HTERT RPE-1 (cell line): ENCODE measurements around the gene SPECC1.

Experiments used
- in situ Hi-C: fragments of 300-500 bp; cut with MboI; formaldehyde crosslinking; loops from 4 replicates; pipeline ENCODE4 v1.14.3; 2020; ENCODE audit warnings: low sequenced_read_pairs

Gene SPECC1

GRCh38 chr17:20202141-20202621 is 193.0 kb downstream of the SPECC1 start:
- in situ Hi-C loops = no loop called here

GRCh38 chr17:20203018-20203417 is 193.9 kb downstream of the SPECC1 start:
- in situ Hi-C loops = no loop called here

GRCh38 chr17:20203761-20204263 is 194.7 kb downstream of the SPECC1 start:
- in situ Hi-C loops = no loop called here

- in situ Hi-C loops = no loop called here
Observed at GRCh38 chr17:20205609-20206008, 196.4 kb downstream of the SPECC1 start.

GRCh38 chr17:20206068-20206467 is 196.9 kb downstream of the SPECC1 start:
- in situ Hi-C loops = no loop called here

- in situ Hi-C loops = no loop called here
Observed at GRCh38 chr17:20206591-20206990, 197.4 kb downstream of the SPECC1 start.

- in situ Hi-C loops = no loop called here
Observed at GRCh38 chr17:20207262-20207985, 198.3 kb downstream of the SPECC1 start.

GRCh38 chr17:20208717-20209116 is 199.6 kb downstream of the SPECC1 start:
- in situ Hi-C loops = no loop called here

- in situ Hi-C loops = no loop called here
Observed at GRCh38 chr17:20210180-20210579, 201.0 kb downstream of the SPECC1 start.

GRCh38 chr17:20210614-20211013 is 201.5 kb downstream of the SPECC1 start:
- in situ Hi-C loops = no loop called here

- in situ Hi-C loops = no loop called here
Observed at GRCh38 chr17:20211246-20211645, 202.1 kb downstream of the SPECC1 start.

- in situ Hi-C loops = no loop called here
Observed at GRCh38 chr17:20213449-20213848, 204.3 kb downstream of the SPECC1 start.

- in situ Hi-C loops = no loop called here
Observed at GRCh38 chr17:20214794-20215193, 205.6 kb downstream of the SPECC1 start.

GRCh38 chr17:20216154-20216815 is 207.1 kb downstream of the SPECC1 start:
- in situ Hi-C loops = no loop called here

GRCh38 chr17:20216853-20217252 is 207.7 kb downstream of the SPECC1 start:
- in situ Hi-C loops = no loop called here

- in situ Hi-C loops = no loop called here
Observed at GRCh38 chr17:20217677-20218076, 208.5 kb downstream of the SPECC1 start.

- in situ Hi-C loops = no loop called here
Observed at GRCh38 chr17:20218272-20218671, 209.1 kb downstream of the SPECC1 start.

GRCh38 chr17:20223808-20224328 is 214.7 kb downstream of the SPECC1 start:
- in situ Hi-C loops = no loop called here

GRCh38 chr17:20224379-20224778 is 215.2 kb downstream of the SPECC1 start:
- in situ Hi-C loops = no loop called here

- in situ Hi-C loops = no loop called here
Observed at GRCh38 chr17:20225162-20226115, 216.3 kb downstream of the SPECC1 start.
